ENCODE measurements around the gene ATG9B. TPM values are rescaled to one million over a fixed set of nuclear protein-coding genes. Genes with fewer than 3 reads are reported as not detected.

Gene ATG9B
- total RNA-seq, 2 experiments from 2014 or later, result 6.8 to 7.4 TPM

DNA sequence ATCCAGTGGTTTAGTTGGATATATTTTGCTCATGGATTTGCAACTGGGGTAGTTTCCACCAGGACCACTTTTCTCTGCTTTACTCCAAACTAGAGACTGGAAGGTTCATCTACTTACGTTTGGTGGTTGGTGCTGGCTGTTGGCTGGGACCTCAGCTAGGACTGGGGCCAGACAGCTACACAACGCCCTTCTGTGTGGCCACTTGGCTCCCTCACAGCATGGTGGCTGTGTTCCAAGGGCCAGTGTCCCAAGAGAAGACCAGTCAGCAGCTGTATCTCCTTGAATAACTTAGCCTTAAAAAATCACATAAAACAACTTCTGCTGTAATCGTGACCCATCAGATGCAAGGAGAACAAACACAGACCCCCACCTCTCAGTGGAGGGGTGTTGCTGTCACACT is 41.9 kb downstream of the ATG9B start:
- Mint-ChIP-seq H3K27me3 (ENCODE audit: low read depth) (peaks cover 50% of the 10 kb centered on the region), H3K4me1 (ENCODE audit: low read depth) (peaks cover 11% of the 10 kb centered on the region), H3K36me3 (ENCODE audit: low read depth) (peaks cover under 1% of the 10 kb centered on the region), H3K4me3 (no peak overlapping the region), H3K9me3 (ENCODE audit: insufficient read depth) (no peaks in the 10 kb centered on the region), H3K27ac (no peak overlapping the region)
- DNase-seq (no peak), ATAC-seq (no peak)
- ChIA-PET CTCF (interaction anchor here (5.6 to 6.3 kb wide), 2 partner anchors 19 to 26 kb away, joined by 35 to 82 read pairs; no protein-coding TSS in a partner anchor), POLR2A (no interaction called here)

GRCh38 chr7:150981644-150982043 is 42.6 kb downstream of the ATG9B start:
- H3K9me3 Mint-ChIP-seq (ENCODE audit: insufficient read depth), result no peaks in the 10 kb centered on the region
- peaks cover 57% of the 10 kb centered on the region for H3K27me3 Mint-ChIP-seq (ENCODE audit: low read depth)
- no peak for DNase-seq
- no peak overlapping the region for H3K4me3 Mint-ChIP-seq
- ATAC-seq, result no peak
- H3K27ac Mint-ChIP-seq, result no peak overlapping the region
- ChIA-PET POLR2A (no interaction called here), CTCF (interaction anchor here (5.6 to 6.3 kb wide), 2 partner anchors 18 to 27 kb away, joined by 35 to 82 read pairs; no protein-coding TSS in a partner anchor)
- H3K36me3 Mint-ChIP-seq (ENCODE audit: low read depth), result peaks cover 2% of the 10 kb centered on the region
- peaks cover 17% of the 10 kb centered on the region for H3K4me1 Mint-ChIP-seq (ENCODE audit: low read depth)

- no peaks in the 10 kb centered on the region for H3K9me3 Mint-ChIP-seq (ENCODE audit: insufficient read depth)
Observed at GRCh38 chr7:150980663-150981062, 43.6 kb downstream of the ATG9B start.

GRCh38 chr7:150979713-150980390 is 44.4 kb downstream of the ATG9B start:
- peaks cover 2% of the 10 kb centered on the region for H3K36me3 Mint-ChIP-seq (ENCODE audit: low read depth)
- H3K27me3 Mint-ChIP-seq (ENCODE audit: low read depth), result peaks cover 62% of the 10 kb centered on the region
- H3K9me3 Mint-ChIP-seq (ENCODE audit: insufficient read depth), result no peaks in the 10 kb centered on the region
- ATAC-seq (no peak), DNase-seq (no peak)
- ChIA-PET CTCF (interaction anchor here (0.8 to 2.9 kb wide), 6 partner anchors 13 to 192 kb away, joined by 3 to 10 read pairs (median 4); no protein-coding TSS in a partner anchor), POLR2A (no interaction called here)
- H3K27ac Mint-ChIP-seq, result no peak overlapping the region
- H3K4me1 Mint-ChIP-seq (ENCODE audit: low read depth), result peaks cover 18% of the 10 kb centered on the region
- no peak overlapping the region for H3K4me3 Mint-ChIP-seq

More at GRCh38 chr7:150980663-150981062, 43.6 kb downstream of the ATG9B start:
- DNase-seq (no peak), ATAC-seq (no peak)
- Mint-ChIP-seq H3K4me1 (ENCODE audit: low read depth) (peaks cover 14% of the 10 kb centered on the region), H3K27me3 (ENCODE audit: low read depth) (peaks cover 58% of the 10 kb centered on the region), H3K27ac (no peak overlapping the region), H3K4me3 (no peak overlapping the region), H3K36me3 (ENCODE audit: low read depth) (peaks cover 2% of the 10 kb centered on the region)
- POLR2A ChIA-PET, result no interaction called here
- CTCF ChIA-PET, result interaction anchor here (0.8 to 2.9 kb wide), 5 partner anchors 18 to 193 kb away, joined by 3 to 10 read pairs (median 6); no protein-coding TSS in a partner anchor

- ATAC-seq, result no peak
- peak within 1 kb of the TSS; percentile 56 for H3K4me3 Mint-ChIP-seq
- H3K4me1 Mint-ChIP-seq (ENCODE audit: low read depth), result peaks cover 28% of the 10 kb centered on the region
- H3K36me3 Mint-ChIP-seq (ENCODE audit: low read depth), result peaks cover 2% of the 10 kb centered on the region
- no peak for DNase-seq
- no peaks in the 10 kb centered on the region for H3K9me3 Mint-ChIP-seq (ENCODE audit: insufficient read depth)
- CTCF ChIA-PET, result interaction anchor here (1.1 to 2.9 kb wide), 2 partner anchors 7 to 30 kb away, joined by 3 to 9 read pairs; no protein-coding TSS in a partner anchor
- H3K27ac Mint-ChIP-seq, result no peak within 1 kb of the TSS
- H3K27me3 Mint-ChIP-seq (ENCODE audit: low read depth), result peaks cover 57% of the 10 kb centered on the region
- POLR2A ChIA-PET, result interaction anchor here (0.6 kb wide), 1 partner anchor 186 kb away, joined by 4 read pairs; no protein-coding TSS in a partner anchor
Observed at GRCh38 chr7:150978126-150978789, 46.0 kb downstream of the ATG9B start, which contains the start of gene KCNH2. Gene KCNH2 (minus strand): TSS chr7:150978321. CDS start chr7:150977913, 408 bp downstream.

DNA sequence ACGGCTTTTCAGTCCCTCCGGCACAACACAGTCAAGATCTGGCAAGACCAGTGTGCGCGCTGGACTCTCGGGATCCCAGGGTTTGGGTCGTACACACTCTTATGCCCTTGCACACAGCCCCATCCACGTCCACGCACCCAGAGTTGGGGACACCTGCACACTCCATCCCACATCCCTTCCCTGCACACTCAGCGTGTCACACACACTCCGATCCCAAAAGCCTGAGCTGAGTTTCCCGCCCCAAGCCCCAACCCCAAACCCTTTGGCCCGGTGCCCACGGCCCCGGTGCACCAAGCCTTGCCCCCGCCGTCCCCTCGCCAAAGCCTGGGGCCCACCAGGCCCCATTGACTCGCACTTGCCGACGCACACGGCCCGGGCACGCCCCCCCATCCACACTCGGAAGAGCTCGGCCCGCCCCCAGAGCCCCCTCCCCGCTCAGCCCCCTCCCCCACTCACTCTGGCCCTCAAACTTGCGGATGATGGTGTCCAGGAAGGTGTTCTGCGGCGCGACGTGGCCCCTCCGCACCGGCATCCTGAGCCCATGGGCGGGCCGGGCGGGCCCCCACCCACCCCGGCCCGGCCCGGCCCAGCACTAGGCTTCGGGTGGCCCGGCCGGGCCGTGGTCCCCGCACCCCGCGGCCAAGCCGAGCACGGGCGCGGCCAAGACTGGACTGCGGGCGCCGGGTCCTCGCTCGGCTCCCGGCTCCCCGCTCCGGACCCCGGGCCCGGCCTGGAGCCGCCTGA is 46.7 kb downstream of the ATG9B start:
- POLR2A ChIA-PET, result no interaction called here
- H3K4me1 Mint-ChIP-seq (ENCODE audit: low read depth), result peaks cover 28% of the 10 kb centered on the region
- H3K27ac Mint-ChIP-seq, result no peak overlapping the region
- peaks cover 2% of the 10 kb centered on the region for H3K36me3 Mint-ChIP-seq (ENCODE audit: low read depth)
- H3K9me3 Mint-ChIP-seq (ENCODE audit: insufficient read depth), result no peaks in the 10 kb centered on the region
- peaks cover 54% of the 10 kb centered on the region for H3K27me3 Mint-ChIP-seq (ENCODE audit: low read depth)
- ATAC-seq (no peak), DNase-seq (no peak)
- peak overlapping the region; percentile 56 for H3K4me3 Mint-ChIP-seq
- CTCF ChIA-PET, result interaction anchor here (1.1 kb wide), 1 partner anchor 8 kb away, joined by 3 read pairs; no protein-coding TSS in a partner anchor

GRCh38 chr7:150976529-150977381 is 47.5 kb downstream of the ATG9B start:
- Mint-ChIP-seq H3K36me3 (ENCODE audit: low read depth) (peaks cover 2% of the 10 kb centered on the region), H3K9me3 (ENCODE audit: insufficient read depth) (no peaks in the 10 kb centered on the region), H3K27me3 (ENCODE audit: low read depth) (peaks cover 51% of the 10 kb centered on the region), H3K27ac (peak overlapping the region; percentile 55), H3K4me1 (ENCODE audit: low read depth) (peaks cover 28% of the 10 kb centered on the region), H3K4me3 (peak overlapping the region; percentile 56)
- CTCF ChIA-PET, result interaction anchor here (1.1 to 4.3 kb wide), 5 partner anchors 9 to 52 kb away, joined by 3 to 34 read pairs (median 9); partner anchors contain the start of gene ABCB8
- POLR2A ChIA-PET, result no interaction called here
- DNase-seq (no peak), ATAC-seq (no peak)

- H3K4me3 Mint-ChIP-seq, result peak overlapping the region; percentile 66
- peaks cover 28% of the 10 kb centered on the region for H3K4me1 Mint-ChIP-seq (ENCODE audit: low read depth)
- no peaks in the 10 kb centered on the region for H3K9me3 Mint-ChIP-seq (ENCODE audit: insufficient read depth)
- ATAC-seq (no peak), DNase-seq (no peak)
- ChIA-PET POLR2A (interaction anchor here (1.1 kb wide), 1 partner anchor 30 kb away, joined by 3 read pairs; no protein-coding TSS in a partner anchor), CTCF (interaction anchor here (1.0 to 4.3 kb wide), 7 partner anchors 10 to 78 kb away, joined by 3 to 34 read pairs (median 4); partner anchors contain the start of gene ABCB8)
- H3K36me3 Mint-ChIP-seq (ENCODE audit: low read depth), result peaks cover 2% of the 10 kb centered on the region
- H3K27me3 Mint-ChIP-seq (ENCODE audit: low read depth), result peaks cover 41% of the 10 kb centered on the region
- H3K27ac Mint-ChIP-seq, result no peak overlapping the region
Observed at GRCh38 chr7:150975536-150976319, 48.6 kb downstream of the ATG9B start.

DNA sequence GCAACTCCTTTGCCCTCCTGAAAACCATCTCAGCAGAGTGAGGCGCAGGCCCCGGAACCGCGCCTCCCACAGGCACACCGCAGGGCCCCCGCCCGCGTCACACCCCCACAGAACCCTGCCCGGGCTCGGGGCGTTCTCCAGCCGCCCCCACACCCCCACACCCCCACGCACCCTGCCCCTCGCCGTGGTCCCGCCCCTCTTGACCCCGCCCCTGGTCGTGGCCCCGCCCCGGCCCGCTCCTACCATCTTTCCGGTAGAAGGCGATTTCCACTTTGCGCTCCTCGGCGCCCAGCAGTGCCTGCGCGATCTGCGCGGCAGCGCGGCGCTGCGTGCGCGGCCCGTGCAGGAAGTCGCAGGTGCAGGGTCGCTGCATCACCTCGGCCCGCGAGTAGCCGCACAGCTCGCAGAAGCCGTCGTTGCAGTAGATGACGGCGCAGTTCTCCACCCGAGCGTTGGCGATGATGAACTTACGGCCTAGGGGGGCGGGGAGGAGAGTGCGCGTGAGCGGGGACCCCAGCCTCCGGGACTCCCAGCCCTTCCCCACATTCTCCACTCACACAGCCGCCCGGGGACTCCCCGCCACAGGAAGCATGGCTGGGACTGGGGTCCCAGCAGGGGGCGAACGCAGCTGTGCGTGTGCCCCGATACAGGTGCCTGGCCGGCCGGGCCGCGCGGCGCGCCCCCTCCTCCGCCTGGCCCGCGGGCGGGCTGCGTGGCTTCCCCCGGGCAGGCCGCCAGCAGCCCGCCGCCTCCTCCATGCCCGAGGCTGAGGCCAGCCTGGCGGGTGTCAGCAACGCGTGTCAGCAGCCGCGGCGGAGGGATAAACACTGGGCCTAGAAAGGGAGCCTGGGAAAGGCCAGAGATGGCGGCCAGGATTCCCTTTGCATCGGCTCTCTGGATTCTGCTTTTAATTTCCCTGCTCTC is 49.6 kb downstream of the ATG9B start:
- Mint-ChIP-seq H3K4me1 (ENCODE audit: low read depth) (peaks cover 28% of the 10 kb centered on the region), H3K36me3 (ENCODE audit: low read depth) (peaks cover 2% of the 10 kb centered on the region), H3K27ac (peak overlapping the region; percentile 67), H3K27me3 (ENCODE audit: low read depth) (peaks cover 31% of the 10 kb centered on the region), H3K9me3 (ENCODE audit: insufficient read depth) (no peaks in the 10 kb centered on the region), H3K4me3 (peak overlapping the region; percentile 79)
- DNase-seq (peak; percentile 77), ATAC-seq (peak; percentile 82)
- ChIA-PET CTCF (interaction anchor here (1.0 to 4.3 kb wide), 6 partner anchors 11 to 77 kb away, joined by 4 to 34 read pairs (median 6); no protein-coding TSS in a partner anchor), POLR2A (interaction anchor here (1.1 kb wide), 1 partner anchor 29 kb away, joined by 3 read pairs; no protein-coding TSS in a partner anchor)
